DMS153 treated with DMSO at 0.1 percent for 48 hours (cell line): ENCODE results near the gene PGAP1.

Experiments used
- DNase-seq: peaks from one replicate; lab custom pipeline; 2025; ENCODE audit not compliant: unreplicated experiment; lab: John Stamatoyannopoulos, UW

PGAP1 gene

GRCh38 chr2:196808083-196808665 lies 118.3 kb downstream of the PGAP1 start:
- no peak for DNase-seq

GRCh38 chr2:196804381-196804780 lies 122.1 kb downstream of the PGAP1 start:
- DNase-seq, result no peak

GRCh38 chr2:196802401-196802800 lies 124.1 kb downstream of the PGAP1 start:
- no peak for DNase-seq

- DNase-seq, result no peak
These were observed 124.7 kb downstream of the PGAP1 start for GRCh38 chr2:196801674-196802261.

GRCh38 chr2:196798980-196799379 lies 127.5 kb downstream of the PGAP1 start:
- DNase-seq, result no peak

- no peak for DNase-seq
These were observed 133.6 kb downstream of the PGAP1 start for GRCh38 chr2:196792865-196793264.

- DNase-seq, result no peak
These were observed 142.9 kb downstream of the PGAP1 start for GRCh38 chr2:196783431-196784094.
